A549 (cell line): ENCODE measurements around the gene GHDC. TPM values are rescaled to one million over a fixed set of nuclear protein-coding genes. Genes with fewer than 3 reads are reported as not detected.

Source experiments
- ATAC-seq, 2 experiments: fragments of 200-7000 bp in 1 of 2; fragments of >200 bp in 1 of 2; cut with Nextera tagmentation in 1 of 2; cut with Tn5 transposase in 1 of 2; 3 replicates each; pipeline versions ENCODE4 v1.8.0 to v1.9.1; 2018 to 2020; ENCODE audit warnings: mild to moderate bottlenecking in 1 of 2, moderate library complexity in 1 of 2
- CTCF ChIA-PET: fragments of 300-600 bp; sonication (Branson Sonifier 250); formaldehyde crosslinking; extraction: SDS; loops from one replicate; lab custom pipeline; 2021; ENCODE audit warnings: antibody characterized with exemption, inconsistent platforms; lab: Yijun Ruan, JAX
- POLR2A ChIA-PET: fragments of 350-600 bp; formaldehyde crosslinking; extraction: SDS; loops from one replicate; lab custom pipeline; 2021; ENCODE audit warnings: antibody characterized with exemption, inconsistent platforms; lab: Yijun Ruan, JAX
- DNase-seq, 2 experiments: peaks; one replicate each; pipeline versions ENCODE4 v3.0.0 to v3.0.0-alpha.2; 2011 to 2016; ENCODE audit warnings: low read depth in 1 of 2, low spot score in 1 of 2
- FAIRE-seq: peaks from 2 replicates; lab custom pipeline; 2011; peaks lifted over from hg19 to GRCh38; lab: Jason Lieb, UNC
- H3K27ac ChIP-seq, 2 experiments: fragments of >200 bp; sonication (Bioruptor Twin); formaldehyde crosslinking; 3 replicates each; pipeline ENCODE4 v1.5.1; 2016 to 2017
- H3K4me1 ChIP-seq: fragments of >200 bp; sonication (Bioruptor Twin); formaldehyde crosslinking; 3 replicates; pipeline ENCODE4 v1.6.1; 2016
- H3K4me2 ChIP-seq: fragments of >200 bp; sonication (Bioruptor Twin); formaldehyde crosslinking; 3 replicates; pipeline ENCODE4 v1.6.1; 2016
- H3K4me3 ChIP-seq: fragments of >200 bp; sonication (Bioruptor Twin); formaldehyde crosslinking; 3 replicates; pipeline ENCODE4 v1.5.1; 2016
- H3K9me3 ChIP-seq: fragments of >200 bp; sonication (Bioruptor Twin); formaldehyde crosslinking; 3 replicates; pipeline ENCODE4 v1.6.1; 2016
- BCL3 ChIP-seq: fragments of >200 bp; sonication (Bioruptor Twin); formaldehyde crosslinking; IDR thresholded peaks from 3 replicates; pipeline ENCODE4 v1.6.1; 2016
- CBX2 ChIP-seq: fragments of 200-600 bp; sonication (generic); IDR thresholded peaks from 2 replicates; pipeline ENCODE4 v1.6.1; 2016; ENCODE audit warnings: low read depth, mild to moderate bottlenecking, borderline replicate concordance
- CBX8 ChIP-seq: fragments of 200-600 bp; sonication (generic); IDR thresholded peaks from 2 replicates; pipeline ENCODE4 v1.6.1; 2016
- E2F6 ChIP-seq: IDR thresholded peaks from 2 replicates; pipeline ENCODE4 v1.6.1; 2012; ENCODE audit warnings: low read depth, borderline replicate concordance
- FOSL2 ChIP-seq, 2 experiments: fragments of 450-650 bp in 1 of 2; fragments of >200 bp in 1 of 2; sonication (Bioruptor Twin) in 1 of 2; formaldehyde crosslinking; IDR thresholded peaks; 2 replicates each; pipeline versions ENCODE4 v1.5.0 to v1.6.1; 2016 to 2020; ENCODE audit warnings: mild to moderate bottlenecking in 1 of 2, moderate library complexity in 1 of 2
- FOXS1 ChIP-seq: fragments of 250-450 bp; sonication (Bioruptor Pico); IDR thresholded peaks from 2 replicates; pipeline ENCODE4 v1.5.0; 2020; ENCODE audit warnings: mild to moderate bottlenecking, moderate library complexity
- GATA3 ChIP-seq: IDR thresholded peaks from 2 replicates; pipeline ENCODE4 v1.6.1; 2012; ENCODE audit warnings: borderline replicate concordance
- HDAC2 ChIP-seq: fragments of 200-600 bp; sonication (generic); IDR thresholded peaks from 2 replicates; pipeline ENCODE4 v1.6.1; 2016
- HEYL ChIP-seq: fragments of 250-450 bp; sonication (Bioruptor Pico); IDR thresholded peaks from 2 replicates; pipeline ENCODE4 v1.8.0; 2021; ENCODE audit warnings: mild to moderate bottlenecking, moderate library complexity
- HOXB13 ChIP-seq: fragments of 250-450 bp; sonication (Bioruptor Pico); IDR thresholded peaks from 2 replicates; pipeline ENCODE4 v1.5.0; 2020; ENCODE audit warnings: low read depth, mild to moderate bottlenecking, moderate library complexity
- HOXB5 ChIP-seq: fragments of 250-450 bp; sonication (Bioruptor Pico); IDR thresholded peaks from 2 replicates; pipeline ENCODE4 v1.5.0; 2020; ENCODE audit warnings: mild to moderate bottlenecking, moderate library complexity
- NFE2L2 ChIP-seq: fragments of 150-350 bp; conservative IDR thresholded peaks from 2 replicates; pipeline ENCODE4 v1.6.1; 2014; ENCODE audit warnings: low read length
- NR3C1 ChIP-seq: fragments of >200 bp; sonication (Bioruptor Twin); formaldehyde crosslinking; IDR thresholded peaks from 3 replicates; pipeline ENCODE4 v1.6.1; 2017
- RAD21 ChIP-seq, 2 experiments: fragments of >200 bp in 1 of 2; sonication (Bioruptor Twin) in 1 of 2; formaldehyde crosslinking in 1 of 2; IDR thresholded peaks in 1 of 2; conservative IDR thresholded peaks in 1 of 2; 2 replicates in 1 of 2; 3 replicates in 1 of 2; pipeline ENCODE4 v1.6.1; 2012 to 2018; ENCODE audit warnings: inconsistent platforms in 1 of 2
- TFCP2L1 ChIP-seq: fragments of 250-450 bp; sonication (Bioruptor Pico); IDR thresholded peaks from 2 replicates; pipeline ENCODE4 v1.5.0; 2021; ENCODE audit warnings: mild to moderate bottlenecking
- TP53 ChIP-seq: fragments of 250-450 bp; sonication (Bioruptor Pico); IDR thresholded peaks from 2 replicates; pipeline ENCODE4 v1.5.0; 2021; ENCODE audit warnings: mild to moderate bottlenecking, moderate library complexity
- ZNF302 ChIP-seq: fragments of 250-450 bp; sonication (Bioruptor Pico); IDR thresholded peaks from 2 replicates; pipeline ENCODE4 v1.9.0; 2021; ENCODE audit warnings: inconsistent platforms, mild to moderate bottlenecking, moderate library complexity
- WGBS: methylation state at CpG from one replicate; pipeline ENCODE4 v1.1.6; 2017; ENCODE audit errors: missing lambda C conversion rate; 5-methylcytosine and 5-hydroxymethylcytosine counted together
- polyA plus RNA-seq, 4 experiments: library from polyadenylated mRNA; depleted of rRNA in 3 of 4; stranded (reverse); fragments of >200 nt; fragmentation: RNase III in 1 of 4; extraction: RNeasy Plus Mini Kit Qiagen cat#74134 plus additional on column Dnase treatment in 1 of 4; gene quantifications; 2 replicates in 3 of 4; 3 replicates in 1 of 4; pipeline ENCODE4 v1.2.3, GENCODE V29; 2011 to 2017
- TF ChIP-seq, protein P1 (sequence below): fragments of 150-350 bp; IDR thresholded peaks from 2 replicates; pipeline ENCODE4 v1.6.1; 2014; ENCODE audit warnings: low read depth, mild to moderate bottlenecking, low read length
- TF ChIP-seq, protein P2 (sequence below): fragments of >200 bp; sonication (Bioruptor Twin); formaldehyde crosslinking; IDR thresholded peaks from 2 replicates; pipeline ENCODE4 v1.6.1; 2016

GHDC gene
- polyA plus RNA-seq, 2 of the 4 experiments (the other 2 are of a cell fraction), result 12.3 to 23.4 TPM

GRCh38 chr17:42166196-42166763, 28.0 kb downstream of the GHDC start:
- ATAC-seq (no peak), DNase-seq (no peak), FAIRE-seq (no peak)
- ChIA-PET CTCF (interaction anchor here (0.6 to 4.1 kb wide), 4 partner anchors 15 to 142 kb away, joined by 3 to 17 read pairs (median 9); partner anchors contain the start of gene KCNH4), POLR2A (no interaction called here)
- Histone ChIP-seq H3K9me3 (no peaks in the 10 kb centered on the region), H3K4me3 (no peak overlapping the region), H3K4me2 (no peak overlapping the region), H3K27ac (no peak overlapping the region), H3K4me1 (no peaks in the 10 kb centered on the region)
- TF ChIP-seq, protein P1, sequence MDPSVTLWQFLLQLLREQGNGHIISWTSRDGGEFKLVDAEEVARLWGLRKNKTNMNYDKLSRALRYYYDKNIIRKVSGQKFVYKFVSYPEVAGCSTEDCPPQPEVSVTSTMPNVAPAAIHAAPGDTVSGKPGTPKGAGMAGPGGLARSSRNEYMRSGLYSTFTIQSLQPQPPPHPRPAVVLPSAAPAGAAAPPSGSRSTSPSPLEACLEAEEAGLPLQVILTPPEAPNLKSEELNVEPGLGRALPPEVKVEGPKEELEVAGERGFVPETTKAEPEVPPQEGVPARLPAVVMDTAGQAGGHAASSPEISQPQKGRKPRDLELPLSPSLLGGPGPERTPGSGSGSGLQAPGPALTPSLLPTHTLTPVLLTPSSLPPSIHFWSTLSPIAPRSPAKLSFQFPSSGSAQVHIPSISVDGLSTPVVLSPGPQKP, result no peak
- TF ChIP-seq E2F6 (no peak), FOSL2 (IDR thresholded peaks at IDR 0.05) (no peak), FOSL2 (CRISPR knock-in tag; IDR thresholded peaks at IDR 0.05) (no peak), TFCP2L1 (CRISPR knock-in tag) (no peak), FOXS1 (CRISPR knock-in tag) (no peak), GATA3 (no peak), NR3C1 (no peak), ZNF302 (no peak), CBX2 (no peak), HEYL (no peak), HOXB13 (CRISPR knock-in tag) (no peak), BCL3 (no peak), HOXB5 (CRISPR knock-in tag) (no peak), NFE2L2 (no peak), CBX8 (no peak)
- WGBS, result 80% methylated on average over 19 of the region's 19 CpGs

- 79% methylated on average over 6 of the region's 6 CpGs for WGBS
- DNase-seq (no peak), ATAC-seq (no peak), FAIRE-seq (no peak)
- CTCF ChIA-PET, result interaction anchor here (0.9 to 4.1 kb wide), 4 partner anchors 9 to 141 kb away, joined by 3 to 17 read pairs (median 9); partner anchors contain the start of gene KCNH4
- no peak overlapping the region for H3K27ac ChIP-seq
- H3K4me1 ChIP-seq, result no peaks in the 10 kb centered on the region
- no peak overlapping the region for H3K4me2 ChIP-seq
- POLR2A ChIA-PET, result no interaction called here
- no peaks in the 10 kb centered on the region for H3K9me3 ChIP-seq
- no peak for TF ChIP-seq RAD21 (conservative IDR thresholded peaks at IDR 0.05 in 1 of 2, IDR thresholded peaks at IDR 0.05 in 1 of 2)
- TF ChIP-seq, protein P2, sequence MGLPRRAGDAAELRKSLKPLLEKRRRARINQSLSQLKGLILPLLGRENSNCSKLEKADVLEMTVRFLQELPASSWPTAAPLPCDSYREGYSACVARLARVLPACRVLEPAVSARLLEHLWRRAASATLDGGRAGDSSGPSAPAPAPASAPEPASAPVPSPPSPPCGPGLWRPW, result no peak
- TF ChIP-seq HEYL, result no peak
- TF ChIP-seq CBX8, result no peak
- no peak for TF ChIP-seq HOXB13 (CRISPR knock-in tag)
- no peak for TF ChIP-seq FOXS1 (CRISPR knock-in tag)
- no peak for TF ChIP-seq HDAC2
- no peak for TF ChIP-seq TP53 (CRISPR knock-in tag)
- H3K4me3 ChIP-seq, result no peak overlapping the region
Measured at GRCh38 chr17:42165751-42166150, 28.5 kb downstream of the GHDC start.
